RWPE1 (cell line): ENCODE data around the gene ITGB2.

ENCODE experiments used
- CTCF ChIA-PET: fragments of 350-600 bp; sonication (Branson Sonifier 250); formaldehyde crosslinking; extraction: SDS; loops from one replicate; lab custom pipeline; 2021; lab: Yijun Ruan, JAX
- POLR2A ChIA-PET: fragments of 400-600 bp; formaldehyde crosslinking; extraction: SDS; loops from one replicate; lab custom pipeline; 2020; ENCODE audit warnings: antibody characterized with exemption; ENCODE audit not compliant: low non-redundant PET; lab: Yijun Ruan, JAX
- DNase-seq: peaks from one replicate; pipeline ENCODE4 v3.0.0; 2012; ENCODE audit warnings: low spot score
- H3K27ac ChIP-seq: fragments of 450-650 bp; 2 replicates; pipeline ENCODE4 v1.5.1; 2017
- CTCF ChIP-seq: fragments of 450-650 bp; conservative IDR thresholded peaks from 2 replicates; pipeline ENCODE4 v1.5.1; 2017; ENCODE audit warnings: low read depth, mild to moderate bottlenecking

ITGB2 gene

DNA sequence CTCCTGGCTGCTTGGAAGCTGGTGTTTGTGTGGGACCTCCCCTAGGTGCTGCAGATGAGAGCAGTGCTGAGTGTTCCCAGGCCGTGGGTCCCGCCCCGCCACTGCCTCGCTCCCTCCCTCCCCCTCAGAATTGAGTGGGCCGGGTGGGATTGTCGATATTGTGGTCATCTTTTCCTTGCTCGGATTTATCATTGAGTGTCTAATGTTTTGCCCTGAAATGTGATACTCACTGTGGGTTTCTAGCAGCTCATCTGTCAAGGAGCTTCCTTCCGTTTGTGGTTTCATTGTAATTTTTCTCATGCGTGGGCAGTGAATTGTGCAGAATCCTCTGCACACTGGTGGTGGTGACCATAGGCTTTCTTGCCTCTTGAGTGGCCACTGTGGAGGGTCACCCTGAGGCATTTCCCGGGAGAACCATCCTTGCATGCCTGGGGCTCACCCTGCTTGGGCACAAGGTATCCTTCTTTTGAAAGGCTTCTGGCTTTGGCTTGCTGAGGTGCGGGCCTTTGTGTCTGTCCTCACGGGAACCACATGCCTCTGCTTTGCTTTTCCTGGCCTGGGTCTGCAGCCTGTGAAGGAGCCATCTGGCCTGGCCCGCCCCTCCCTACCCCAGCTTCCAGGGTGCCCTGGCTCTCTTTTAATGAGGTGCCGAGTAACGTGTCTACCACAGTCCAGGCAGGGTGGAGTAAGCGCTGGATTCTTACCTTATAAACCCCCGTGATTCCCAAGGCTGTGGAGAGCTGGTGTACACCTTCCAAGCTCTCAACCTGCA lies 44.7 kb upstream of the ITGB2 start:
- ChIA-PET POLR2A (no interaction called here), CTCF (interaction anchor here (0.8 kb wide), 1 partner anchor 15 kb away, joined by 5 read pairs; no protein-coding TSS in a partner anchor)
- H3K27ac ChIP-seq: peak overlapping the region; percentile 71
- DNase-seq: no peak
- TF ChIP-seq CTCF: no peak

DNA sequence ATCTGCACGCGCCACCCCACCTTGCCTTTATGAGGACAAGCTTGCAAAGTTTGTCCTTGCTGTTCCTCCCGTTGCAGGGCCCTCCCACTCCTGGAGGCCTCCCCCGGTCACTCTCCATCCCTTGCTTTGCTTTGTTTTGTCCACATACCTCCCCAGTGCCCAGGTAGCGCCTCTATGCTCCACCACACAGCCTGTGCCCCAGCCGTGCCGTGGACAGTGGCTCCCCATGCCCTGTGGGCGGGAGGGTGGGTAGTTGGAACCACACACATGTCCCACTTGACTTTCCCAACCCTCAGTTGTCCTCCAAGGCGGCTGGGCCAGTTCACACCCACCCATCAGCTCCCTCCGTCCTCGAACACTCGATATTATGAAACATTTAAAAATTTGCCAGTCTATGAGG lies 43.7 kb upstream of the ITGB2 start:
- no peak overlapping the region for H3K27ac ChIP-seq
- DNase-seq: no peak
- ChIA-PET CTCF (interaction anchor here (0.6 to 0.8 kb wide), 2 partner anchors 163 to 165 kb away, joined by 4 read pairs; no protein-coding TSS in a partner anchor), POLR2A (no interaction called here)
- TF ChIP-seq CTCF: no peak

DNA sequence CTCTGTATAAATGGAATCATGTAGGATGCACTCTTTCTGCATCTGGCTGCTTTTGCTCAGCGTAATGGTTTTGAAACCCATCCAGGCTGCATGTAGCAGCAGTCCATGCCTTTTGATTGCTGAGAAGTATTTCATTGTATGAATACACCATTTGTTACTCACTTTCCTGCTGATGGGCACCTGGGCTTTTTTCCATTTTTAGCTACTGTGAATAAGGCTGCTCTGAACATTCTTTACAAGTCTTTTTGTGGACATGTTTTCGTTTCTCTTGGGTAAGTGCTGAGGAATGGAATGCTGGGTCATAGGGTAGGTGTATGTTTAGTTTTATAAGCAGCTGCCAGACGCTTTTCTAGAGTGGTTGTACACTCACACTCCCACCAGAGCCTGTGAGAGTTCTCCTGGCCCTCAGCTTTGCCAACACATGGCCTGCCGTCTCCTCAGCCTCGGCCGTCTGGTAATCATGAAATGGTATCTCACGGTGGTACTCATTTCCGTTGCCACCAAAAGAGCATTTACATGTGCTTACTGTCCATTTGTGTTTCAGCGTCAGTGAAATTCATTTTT lies 41.8 kb upstream of the ITGB2 start:
- H3K27ac ChIP-seq: peak overlapping the region; percentile 87
- peak; percentile 44 for DNase-seq
- CTCF ChIA-PET: interaction anchor here (0.6 to 1.6 kb wide), 6 partner anchors 12 to 174 kb away, joined by 3 to 9 read pairs (median 4); no protein-coding TSS in a partner anchor
- POLR2A ChIA-PET: no interaction called here
- no peak for TF ChIP-seq CTCF

- TF ChIP-seq CTCF: no peak
- ChIA-PET CTCF (interaction anchor here (1.2 kb wide), 1 partner anchor 11 kb away, joined by 6 read pairs; no protein-coding TSS in a partner anchor), POLR2A (no interaction called here)
Measured at GRCh38 chr21:44960141-44961092, 39.7 kb upstream of the ITGB2 start.

DNA sequence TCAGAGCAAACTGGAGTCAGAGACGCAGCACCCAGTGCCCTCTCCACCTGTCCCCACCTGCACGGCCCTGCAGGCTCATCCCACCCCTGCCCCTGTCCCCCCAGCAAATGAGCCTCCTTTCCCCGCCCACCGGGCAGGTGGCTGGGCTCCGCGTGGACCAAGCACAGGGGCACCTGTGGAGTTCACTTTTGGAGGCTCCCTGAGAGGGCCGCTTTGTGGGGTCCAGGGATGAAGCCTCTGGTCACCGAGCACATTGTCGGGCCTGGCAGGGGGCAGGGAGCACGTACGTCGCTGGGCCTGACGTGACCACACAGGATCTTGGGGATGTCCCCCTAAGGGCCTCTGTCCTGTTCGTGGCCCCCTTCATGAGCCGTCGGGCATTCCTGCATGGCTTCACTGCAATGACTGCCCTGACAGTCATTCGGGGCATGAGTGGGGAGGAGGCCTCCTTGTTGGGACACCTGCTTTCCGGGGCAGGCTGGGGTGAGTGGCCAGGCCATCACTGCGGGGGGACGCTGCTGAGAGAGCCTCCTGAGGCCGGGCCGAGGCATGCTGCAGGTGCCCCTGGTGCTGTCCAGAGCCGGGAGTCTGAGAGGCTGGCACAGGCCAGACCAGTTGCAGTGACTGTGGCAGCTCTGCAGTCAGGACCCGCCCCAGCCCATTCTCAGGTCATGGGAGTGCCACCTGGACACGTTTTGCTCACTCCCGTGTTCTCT lies 38.8 kb upstream of the ITGB2 start:
- ChIA-PET POLR2A (no interaction called here), CTCF (interaction anchor here (1.2 kb wide), 1 partner anchor 10 kb away, joined by 6 read pairs; no protein-coding TSS in a partner anchor)
- TF ChIP-seq CTCF: no peak
- peak overlapping the region; percentile 33 for H3K27ac ChIP-seq
- DNase-seq: no peak

More at GRCh38 chr21:44960141-44961092, 39.7 kb upstream of the ITGB2 start:
- no peak for DNase-seq
- peak overlapping the region; percentile 33 for H3K27ac ChIP-seq
